Mucosa of descending colon (tissue), 3 donors: Measurements from ENCODE around the gene PPP2R1A. TPM values are rescaled to one million over a fixed set of nuclear protein-coding genes. Genes with fewer than 3 reads are reported as not detected.

Experiments
- ATAC-seq: fragments of 200-7000 bp; cut with Tn5 transposase; one replicate; pipeline ENCODE4 v1.9.1; 2020; ENCODE audit warnings: mild to moderate bottlenecking, moderate library complexity
- DNase-seq, 3 donors: peaks; one replicate each; pipeline ENCODE4 v3.0.0-alpha.2; 2020
- H3K36me3 ChIP-seq: fragments of 200-600 bp; one replicate; pipeline ENCODE4 v1.8.0; 2021; ENCODE audit warnings: low read depth, mild to moderate bottlenecking
- H3K4me1 ChIP-seq: fragments of 200-600 bp; one replicate; pipeline ENCODE4 v1.8.0; 2021; ENCODE audit warnings: low read depth, mild to moderate bottlenecking
- H3K4me3 ChIP-seq: fragments of 200-600 bp; one replicate; pipeline ENCODE4 v1.8.0; 2021; ENCODE audit warnings: mild to moderate bottlenecking
- H3K9me3 ChIP-seq: fragments of 200-600 bp; one replicate; pipeline ENCODE4 v1.8.0; 2021; ENCODE audit warnings: mild to moderate bottlenecking
- intact Hi-C, 2 donors: fragments of 100-400 bp; cut with DNase I in 1 of 2; cut with micrococcal nuclease in 1 of 2; formaldehyde crosslinking; loops; one replicate each; pipeline versions ENCODE4 v1.11.0 to v1.11.1; 2022; cut with DNase I, micrococcal nuclease
- microRNA-seq: library from miRNA; unstranded; fragments of <30 nt; microRNA quantifications from one replicate; pipeline ENCODE4, GENCODE V29; 2019
- total RNA-seq, 3 donors: library from RNA; stranded (reverse); fragmentation: NEBNext Ultra II Directional in 2 of 3; extraction: Animal tissue kit (Norgen Biotek cat#: 25700) in 2 of 3; gene quantifications; one replicate each; pipeline versions ENCODE4 v1.2.1 to v1.2.4, GENCODE V29; 2021 to 2023
- TF ChIP-seq, protein P1 (sequence below): fragments of 200-600 bp; IDR thresholded peaks from one replicate; pipeline ENCODE4 v1.8.0; 2022; ENCODE audit warnings: antibody characterized with exemption, mild to moderate bottlenecking
- donor health status: DM: no; HTN: no; CAD: no; lungs with moderate emphysema.
- donor health status: DM: no; HTN: no; CAD: no.
- donor health status: DM: no; HTN: yes; CAD: no.

The PPP2R1A gene
- total RNA-seq, 3 donors from 2014 or later, result 212 to 274 (median 273) TPM

DNA sequence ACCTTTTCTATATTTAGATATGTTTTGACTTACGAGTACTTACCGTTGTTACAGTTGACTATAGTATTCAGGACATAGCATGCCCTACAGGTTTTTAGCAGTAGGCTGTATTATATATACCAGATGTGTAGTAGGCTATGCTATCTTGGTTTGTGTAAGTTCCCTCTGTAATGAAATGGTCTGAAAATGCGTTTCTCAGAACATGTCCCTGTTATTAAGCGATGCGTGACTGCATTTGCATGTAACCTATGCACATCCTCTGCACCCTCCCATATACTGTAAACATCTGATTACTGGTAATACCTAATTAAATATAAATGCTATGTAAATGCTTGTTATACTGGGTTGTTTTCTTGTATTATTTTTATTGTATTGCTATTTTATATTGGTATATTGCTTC, 86.1 kb downstream of the PPP2R1A start:
- Histone ChIP-seq H3K9me3 (peaks cover 51% of the 10 kb centered on the region), H3K4me1 (no peaks in the 10 kb centered on the region), H3K4me3 (no peak overlapping the region), H3K36me3 (no peaks in the 10 kb centered on the region)
- DNase-seq, result no peak
- ATAC-seq, result no peak
- TF ChIP-seq, protein P1, sequence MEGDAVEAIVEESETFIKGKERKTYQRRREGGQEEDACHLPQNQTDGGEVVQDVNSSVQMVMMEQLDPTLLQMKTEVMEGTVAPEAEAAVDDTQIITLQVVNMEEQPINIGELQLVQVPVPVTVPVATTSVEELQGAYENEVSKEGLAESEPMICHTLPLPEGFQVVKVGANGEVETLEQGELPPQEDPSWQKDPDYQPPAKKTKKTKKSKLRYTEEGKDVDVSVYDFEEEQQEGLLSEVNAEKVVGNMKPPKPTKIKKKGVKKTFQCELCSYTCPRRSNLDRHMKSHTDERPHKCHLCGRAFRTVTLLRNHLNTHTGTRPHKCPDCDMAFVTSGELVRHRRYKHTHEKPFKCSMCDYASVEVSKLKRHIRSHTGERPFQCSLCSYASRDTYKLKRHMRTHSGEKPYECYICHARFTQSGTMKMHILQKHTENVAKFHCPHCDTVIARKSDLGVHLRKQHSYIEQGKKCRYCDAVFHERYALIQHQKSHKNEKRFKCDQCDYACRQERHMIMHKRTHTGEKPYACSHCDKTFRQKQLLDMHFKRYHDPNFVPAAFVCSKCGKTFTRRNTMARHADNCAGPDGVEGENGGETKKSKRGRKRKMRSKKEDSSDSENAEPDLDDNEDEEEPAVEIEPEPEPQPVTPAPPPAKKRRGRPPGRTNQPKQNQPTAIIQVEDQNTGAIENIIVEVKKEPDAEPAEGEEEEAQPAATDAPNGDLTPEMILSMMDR, result no peak
- intact Hi-C loops, result no loop called here

DNA sequence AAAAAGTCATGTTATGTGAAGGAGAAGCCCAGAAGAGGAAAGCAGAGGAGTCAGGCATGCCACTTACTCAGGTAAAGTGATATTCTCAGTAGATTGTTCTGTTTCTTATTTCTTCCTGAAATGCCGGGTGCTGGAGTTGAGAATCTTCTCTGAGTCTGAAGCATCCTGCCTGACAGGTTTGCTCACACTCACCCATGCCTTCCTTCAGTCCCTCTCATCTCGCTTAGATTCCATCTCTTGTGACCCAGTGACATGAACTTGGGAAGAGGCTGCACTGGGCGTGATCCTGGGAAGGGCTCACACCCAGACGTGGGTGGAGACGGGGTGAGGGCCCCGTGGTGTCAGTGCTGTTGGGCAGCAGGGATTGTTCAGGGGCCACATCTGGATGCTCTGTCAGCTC, 87.6 kb downstream of the PPP2R1A start:
- TF ChIP-seq, protein P1, result no peak
- no peaks in the 10 kb centered on the region for H3K36me3 ChIP-seq
- ATAC-seq (no peak), DNase-seq (no peak)
- no peak overlapping the region for H3K4me3 ChIP-seq
- H3K9me3 ChIP-seq, result peaks cover 56% of the 10 kb centered on the region
- intact Hi-C loops, result no loop called here
- no peaks in the 10 kb centered on the region for H3K4me1 ChIP-seq

Small RNA genes lying within 50 kb of the gene (microRNA-seq; reads per million reads assigned to microRNA genes)
- gene MIR6801, result not detected

Other genes starting within 250 kb of the PPP2R1A start
- gene ZNF350, start 203.2 kb upstream of the PPP2R1A start, total RNA-seq, result 10 to 100 TPM; 13.5 to 21.8 (median 21.1) TPM
- 10 to 100 TPM in 1 of 3 donors, 1 to 10 TPM in 2; 5.0 to 15.5 (median 6.3) TPM for gene ZNF615, start 181.8 kb upstream of the PPP2R1A start, total RNA-seq
- 1 to 10 TPM; 3.8 to 7.9 (median 4.1) TPM for gene ZNF614, start 161.7 kb upstream of the PPP2R1A start, total RNA-seq
- 10 to 100 TPM in 2 of 3 donors, 1 to 10 TPM in 1; 9.1 to 18.4 (median 10.3) TPM for gene ZNF432, start 141.2 kb upstream of the PPP2R1A start, total RNA-seq
- gene ZNF841, start 94.3 kb upstream of the PPP2R1A start, total RNA-seq, result 10 to 100 TPM; 13.4 to 22.4 (median 20.1) TPM
- gene ZNF616, start 50.1 kb upstream of the PPP2R1A start, total RNA-seq, result 10 to 100 TPM in 2 of 3 donors, 1 to 10 TPM in 1; 5.5 to 13.4 (median 11.1) TPM
- 10 to 100 TPM in 2 of 3 donors, 1 to 10 TPM in 1; 9.1 to 16.6 (median 11.1) TPM for gene ZNF836, start 18.4 kb upstream of the PPP2R1A start, total RNA-seq
- 10 to 100 TPM; 11.4 to 21.0 (median 12.8) TPM for gene ZNF766, start 79.5 kb downstream of the PPP2R1A start, total RNA-seq
- 10 to 100 TPM; 12.8 to 16.9 (median 15.0) TPM for gene ZNF480, start 107.1 kb downstream of the PPP2R1A start, total RNA-seq
- gene ZNF610, start 146.2 kb downstream of the PPP2R1A start, total RNA-seq, result 1 to 10 TPM; 1.7 to 3.8 (median 2.1) TPM
- 10 to 100 TPM in 1 of 3 donors, 1 to 10 TPM in 2; 8.6 to 16.7 (median 9.6) TPM for gene ZNF880, start 179.9 kb downstream of the PPP2R1A start, total RNA-seq
- gene ZNF528, start 207.8 kb downstream of the PPP2R1A start, total RNA-seq, result 10 to 100 TPM; 11.2 to 21.9 (median 20.8) TPM
- gene ZNF534, start 239.1 kb downstream of the PPP2R1A start, total RNA-seq, result not detected